ENCODE data around the gene SLC7A14. TPM values are rescaled to one million over a fixed set of nuclear protein-coding genes. Genes with fewer than 3 reads are reported as not detected.

The SLC7A14 gene
- total and polyA plus RNA-seq, 10 of the 15 experiments (the other 5 are each of a cell fraction or from before 2014, with no cell fraction given), result not detected

DNA sequence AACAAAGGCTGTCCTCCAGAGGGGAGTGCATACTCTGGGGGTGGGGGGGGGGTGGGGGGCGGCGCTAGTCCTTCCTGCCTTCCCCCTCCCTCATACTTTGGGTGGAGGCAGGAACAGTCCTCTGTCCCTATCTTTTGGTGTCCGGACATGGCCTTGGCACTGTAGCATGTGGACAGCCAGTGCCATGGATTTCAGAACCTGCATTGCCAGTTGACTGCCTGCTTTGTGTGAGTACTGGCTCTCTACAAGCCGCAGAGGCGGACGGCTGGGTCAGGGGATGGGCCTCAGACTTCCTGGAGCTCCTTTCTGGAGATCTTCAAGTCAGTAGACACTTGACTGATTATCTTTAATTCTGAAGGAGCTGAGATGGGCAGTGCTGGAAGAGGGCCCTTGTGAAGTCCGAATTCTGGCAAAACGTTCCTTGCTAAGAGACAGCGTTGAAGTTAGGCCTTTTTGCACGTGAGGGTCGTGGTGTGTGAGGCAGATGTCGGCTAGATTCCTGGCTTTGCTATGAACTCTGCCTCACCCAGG, 164.7 kb downstream of the SLC7A14 start:
- H3K4me1 ChIP-seq (ENCODE audit: control insufficient read depth, insufficient read depth, low read length), result no peaks in the 10 kb centered on the region
- no peak overlapping the region for H3K9ac ChIP-seq (ENCODE audit: control insufficient read depth, insufficient read depth, low read length)
- H3K27me3 ChIP-seq (replicated peaks in 1 of 2; ENCODE audit: control insufficient read depth in 2 of 2, insufficient read depth in 2 of 2, low read length in 1 of 2), result peaks cover 11 to 19% of the 10 kb centered on the region in 2 experiments; a peak in 3 of 4 replicates
- H3K36me3 ChIP-seq (ENCODE audit: control insufficient read depth in 2 of 2, insufficient read depth in 2 of 2, low read length in 1 of 2), result no peaks in the 10 kb centered on the region
- no peaks in the 10 kb centered on the region for H3K79me2 ChIP-seq (ENCODE audit: control insufficient read depth, insufficient read depth, low read length)
- ChIA-PET SMC1A (ENCODE audit: uncharacterized antibody, unreplicated experiment) (no interaction called here), POLR2A (no interaction called here), RAD21 (ENCODE audit: unreplicated experiment) (no interaction called here), CTCF (no interaction called here)
- in situ Hi-C loops (cut with MboI), result loop anchor here (5.0 kb wide), 1 partner anchor 266 kb away; no protein-coding TSS in a partner anchor
- H3K4me3 ChIP-seq, result no peak overlapping the region
- no peaks in the 10 kb centered on the region for H3K9me3 ChIP-seq (replicated peaks; ENCODE audit: control insufficient read depth, insufficient read depth, low read length)
- DNase-seq (ENCODE audit: low read depth, low spot score) (no peak), ATAC-seq (no peak), FAIRE-seq (no peak)
- H2AFZ ChIP-seq (ENCODE audit: control insufficient read depth, low read depth, low read length), result no peak overlapping the region
- no TSS peak for BruUV-seq (replicated peaks)
- H3K27ac ChIP-seq (ENCODE audit: control insufficient read depth, insufficient read depth), result no peak overlapping the region
- H3K4me2 ChIP-seq (ENCODE audit: control insufficient read depth, insufficient read depth), result no peak overlapping the region
- TF ChIP-seq NBN (IDR thresholded peaks at IDR 0.05) (no peak), POLR2AphosphoS5 (IDR thresholded peaks at IDR 0.05; ENCODE audit: low read length) (no peak), ATF3 (IDR thresholded peaks at IDR 0.05; ENCODE audit: borderline replicate concordance, extremely low read depth, low read depth, low read length) (no peak)
- intact Hi-C loops (cut with micrococcal nuclease; ENCODE audit: unreplicated experiment), result no loop called here
- WGBS (ENCODE audit: insufficient coverage, insufficient replicate concordance, low lambda C conversion rate, missing lambda C conversion rate), result 62% methylated on average over 12 of the region's 12 CpGs
- no peaks in the 10 kb centered on the region; the same call in 1 of the 2 replicates for H4K20me1 ChIP-seq (ENCODE audit: control insufficient read depth, insufficient read depth)

DNA sequence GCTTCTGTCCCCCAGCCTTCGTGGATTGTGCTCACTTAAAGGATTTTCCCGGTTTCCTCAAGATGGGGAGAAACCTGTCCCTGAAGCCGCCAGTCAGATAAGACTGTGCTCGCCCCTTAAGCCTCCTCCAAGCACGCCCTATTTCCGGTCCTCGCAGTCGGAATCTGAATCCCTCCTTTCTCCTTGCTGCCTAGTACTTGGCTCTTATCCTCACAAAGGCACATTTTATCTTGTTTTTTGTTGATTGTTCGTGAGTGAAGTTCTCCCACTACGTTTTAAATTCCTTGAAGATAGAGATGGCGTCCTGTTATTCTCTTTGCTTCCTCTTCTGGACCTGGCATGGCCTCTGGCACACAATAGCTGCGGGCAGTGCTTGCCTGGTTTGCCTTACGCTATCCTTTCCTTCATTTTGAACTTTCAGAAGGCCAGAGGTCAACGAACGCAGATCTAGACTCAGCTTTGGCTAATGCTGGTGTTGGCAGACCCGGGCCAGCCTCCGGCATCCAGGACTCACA, 165.5 kb downstream of the SLC7A14 start:
- intact Hi-C loops (cut with micrococcal nuclease; ENCODE audit: unreplicated experiment) (no loop called here), in situ Hi-C loops (cut with MboI) (loop anchor here (5.0 kb wide), 1 partner anchor 267 kb away; no protein-coding TSS in a partner anchor)
- no peak overlapping the region for H3K27ac ChIP-seq (ENCODE audit: control insufficient read depth, insufficient read depth)
- H3K27me3 ChIP-seq (replicated peaks in 1 of 2; ENCODE audit: control insufficient read depth in 2 of 2, insufficient read depth in 2 of 2, low read length in 1 of 2), result peaks cover 11 to 19% of the 10 kb centered on the region in 2 experiments; a peak in 3 of 4 replicates
- H4K20me1 ChIP-seq (ENCODE audit: control insufficient read depth, insufficient read depth), result no peaks in the 10 kb centered on the region; the same call in 1 of the 2 replicates
- SMC1A ChIA-PET (ENCODE audit: uncharacterized antibody, unreplicated experiment), result no interaction called here
- BruUV-seq (replicated peaks), result no TSS peak
- WGBS (ENCODE audit: insufficient coverage, insufficient replicate concordance, low lambda C conversion rate, missing lambda C conversion rate), result 56% methylated on average over 17 of the region's 17 CpGs
- POLR2A ChIA-PET, result no interaction called here
- H3K4me1 ChIP-seq (ENCODE audit: control insufficient read depth, insufficient read depth, low read length), result no peaks in the 10 kb centered on the region
- FAIRE-seq, result no peak
- DNase-seq (ENCODE audit: low read depth, low spot score), result no peak
- no peak overlapping the region for H3K9ac ChIP-seq (ENCODE audit: control insufficient read depth, insufficient read depth, low read length)
- H3K4me3 ChIP-seq, result no peak overlapping the region
- no peak for ATAC-seq
- no peak overlapping the region for H3K4me2 ChIP-seq (ENCODE audit: control insufficient read depth, insufficient read depth)
- H3K79me2 ChIP-seq (ENCODE audit: control insufficient read depth, insufficient read depth, low read length), result no peaks in the 10 kb centered on the region
- no peak overlapping the region for H2AFZ ChIP-seq (ENCODE audit: control insufficient read depth, low read depth, low read length)
- no peaks in the 10 kb centered on the region for H3K9me3 ChIP-seq (replicated peaks; ENCODE audit: control insufficient read depth, insufficient read depth, low read length)
- H3K36me3 ChIP-seq (ENCODE audit: control insufficient read depth in 2 of 2, insufficient read depth in 2 of 2, low read length in 1 of 2), result no peaks in the 10 kb centered on the region
- RAD21 ChIA-PET (ENCODE audit: unreplicated experiment), result no interaction called here
- CTCF ChIA-PET, result no interaction called here
- no peak for TF ChIP-seq ZNF24 (IDR thresholded peaks at IDR 0.05)
- TF ChIP-seq, protein P1, sequence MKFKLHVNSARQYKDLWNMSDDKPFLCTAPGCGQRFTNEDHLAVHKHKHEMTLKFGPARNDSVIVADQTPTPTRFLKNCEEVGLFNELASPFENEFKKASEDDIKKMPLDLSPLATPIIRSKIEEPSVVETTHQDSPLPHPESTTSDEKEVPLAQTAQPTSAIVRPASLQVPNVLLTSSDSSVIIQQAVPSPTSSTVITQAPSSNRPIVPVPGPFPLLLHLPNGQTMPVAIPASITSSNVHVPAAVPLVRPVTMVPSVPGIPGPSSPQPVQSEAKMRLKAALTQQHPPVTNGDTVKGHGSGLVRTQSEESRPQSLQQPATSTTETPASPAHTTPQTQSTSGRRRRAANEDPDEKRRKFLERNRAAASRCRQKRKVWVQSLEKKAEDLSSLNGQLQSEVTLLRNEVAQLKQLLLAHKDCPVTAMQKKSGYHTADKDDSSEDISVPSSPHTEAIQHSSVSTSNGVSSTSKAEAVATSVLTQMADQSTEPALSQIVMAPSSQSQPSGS (IDR thresholded peaks at IDR 0.05; ENCODE audit: low read length), result no peak
- no peak for TF ChIP-seq ZNF217 (IDR thresholded peaks at IDR 0.05)
- no peak for TF ChIP-seq CHD1 (IDR thresholded peaks at IDR 0.05; ENCODE audit: low read depth, low read length)
- no peak for TF ChIP-seq CREB1 (IDR thresholded peaks at IDR 0.05; ENCODE audit: low read depth)
- TF ChIP-seq USF2 (IDR thresholded peaks at IDR 0.05; ENCODE audit: borderline replicate concordance, low read depth, low read length), result no peak
- no peak for TF ChIP-seq KDM1A (IDR thresholded peaks at IDR 0.05; ENCODE audit: borderline replicate concordance)
- TF ChIP-seq, protein P2, sequence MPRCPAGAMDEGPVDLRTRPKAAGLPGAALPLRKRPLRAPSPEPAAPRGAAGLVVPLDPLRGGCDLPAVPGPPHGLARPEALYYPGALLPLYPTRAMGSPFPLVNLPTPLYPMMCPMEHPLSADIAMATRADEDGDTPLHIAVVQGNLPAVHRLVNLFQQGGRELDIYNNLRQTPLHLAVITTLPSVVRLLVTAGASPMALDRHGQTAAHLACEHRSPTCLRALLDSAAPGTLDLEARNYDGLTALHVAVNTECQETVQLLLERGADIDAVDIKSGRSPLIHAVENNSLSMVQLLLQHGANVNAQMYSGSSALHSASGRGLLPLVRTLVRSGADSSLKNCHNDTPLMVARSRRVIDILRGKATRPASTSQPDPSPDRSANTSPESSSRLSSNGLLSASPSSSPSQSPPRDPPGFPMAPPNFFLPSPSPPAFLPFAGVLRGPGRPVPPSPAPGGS (IDR thresholded peaks at IDR 0.05; ENCODE audit: borderline replicate concordance, insufficient read depth, low read depth, low read length, poor library complexity, severe bottlenecking), result no peak
- no peak for TF ChIP-seq SMAD1 (IDR thresholded peaks at IDR 0.05; ENCODE audit: low read depth, partially characterized antibody)
- no peak for TF ChIP-seq SMAD5 (IDR thresholded peaks at IDR 0.05; ENCODE audit: low read depth)
- TF ChIP-seq TCF7 (IDR thresholded peaks at IDR 0.05; ENCODE audit: borderline replicate concordance), result no peak
